Kidney epithelial cell (primary cell): ENCODE data around the gene AOPEP. TPM values are rescaled to one million over a fixed set of nuclear protein-coding genes. Genes with fewer than 3 reads are reported as not detected.

Experiments
- DNase-seq: peaks from one replicate; pipeline ENCODE4 v3.0.0-alpha.2; 2010; ENCODE audit warnings: low read depth
- H3K27me3 ChIP-seq: 2 replicates; pipeline ENCODE4 v1.6.0; 2011; ENCODE audit warnings: low read length; ENCODE audit not compliant: control insufficient read depth, insufficient read depth
- H3K36me3 ChIP-seq: 2 replicates; pipeline ENCODE4 v1.5.1; 2011; ENCODE audit warnings: low read length; ENCODE audit not compliant: control insufficient read depth, insufficient read depth
- H3K4me3 ChIP-seq: 2 replicates; pipeline ENCODE4 v1.5.1; 2011; ENCODE audit warnings: low read depth, mild to moderate bottlenecking, control low read depth, low read length
- total RNA-seq: library from RNA; depleted of rRNA; stranded (reverse); fragments of >200 nt; gene quantifications from 2 replicates; pipeline ENCODE4 v1.2.3, GENCODE V29; 2015
- TF ChIP-seq, protein P1 (sequence below): IDR thresholded peaks from 2 replicates; pipeline ENCODE4 v1.5.1; 2011; ENCODE audit warnings: mild to moderate bottlenecking, moderate library complexity, low read length, control low read depth, inconsistent platforms; ENCODE audit not compliant: insufficient read depth, poor library complexity, severe bottlenecking

The AOPEP gene
- total RNA-seq, 1 donor from 2014 or later: 17.4 TPM

DNA sequence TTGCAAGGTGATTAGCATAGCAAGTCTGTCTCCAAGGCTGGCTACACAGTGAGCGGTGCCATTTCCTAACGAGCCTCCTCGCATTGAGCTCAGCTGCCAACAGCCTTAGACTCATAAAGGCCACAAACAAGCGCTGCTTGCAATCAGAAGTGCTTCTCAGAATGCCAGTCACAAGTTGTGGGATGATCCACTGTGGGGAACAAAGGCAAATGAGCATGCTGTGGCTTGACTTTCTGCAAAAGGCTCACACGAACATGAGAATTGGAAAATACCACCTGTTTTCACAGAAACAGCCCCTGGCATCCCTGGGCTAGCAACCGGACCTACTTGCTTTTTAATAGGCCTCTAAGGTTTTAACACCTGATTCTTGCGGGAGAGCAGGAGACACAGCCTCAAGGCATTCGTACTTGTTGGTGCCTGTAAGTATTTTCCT lies 375.5 kb downstream of the AOPEP start:
- Histone ChIP-seq H3K27me3 (no peaks in the 10 kb centered on the region), H3K4me3 (no peak overlapping the region), H3K36me3 (no peaks in the 10 kb centered on the region)
- TF ChIP-seq, protein P1, sequence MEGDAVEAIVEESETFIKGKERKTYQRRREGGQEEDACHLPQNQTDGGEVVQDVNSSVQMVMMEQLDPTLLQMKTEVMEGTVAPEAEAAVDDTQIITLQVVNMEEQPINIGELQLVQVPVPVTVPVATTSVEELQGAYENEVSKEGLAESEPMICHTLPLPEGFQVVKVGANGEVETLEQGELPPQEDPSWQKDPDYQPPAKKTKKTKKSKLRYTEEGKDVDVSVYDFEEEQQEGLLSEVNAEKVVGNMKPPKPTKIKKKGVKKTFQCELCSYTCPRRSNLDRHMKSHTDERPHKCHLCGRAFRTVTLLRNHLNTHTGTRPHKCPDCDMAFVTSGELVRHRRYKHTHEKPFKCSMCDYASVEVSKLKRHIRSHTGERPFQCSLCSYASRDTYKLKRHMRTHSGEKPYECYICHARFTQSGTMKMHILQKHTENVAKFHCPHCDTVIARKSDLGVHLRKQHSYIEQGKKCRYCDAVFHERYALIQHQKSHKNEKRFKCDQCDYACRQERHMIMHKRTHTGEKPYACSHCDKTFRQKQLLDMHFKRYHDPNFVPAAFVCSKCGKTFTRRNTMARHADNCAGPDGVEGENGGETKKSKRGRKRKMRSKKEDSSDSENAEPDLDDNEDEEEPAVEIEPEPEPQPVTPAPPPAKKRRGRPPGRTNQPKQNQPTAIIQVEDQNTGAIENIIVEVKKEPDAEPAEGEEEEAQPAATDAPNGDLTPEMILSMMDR: no peak
- DNase-seq: no peak

- no peaks in the 10 kb centered on the region for H3K36me3 ChIP-seq
- no peaks in the 10 kb centered on the region for H3K27me3 ChIP-seq
- TF ChIP-seq, protein P1: no peak
- DNase-seq: no peak
- H3K4me3 ChIP-seq: no peak overlapping the region
These were observed 376.1 kb downstream of the AOPEP start for GRCh38 chr9:95102572-95102971.

DNA sequence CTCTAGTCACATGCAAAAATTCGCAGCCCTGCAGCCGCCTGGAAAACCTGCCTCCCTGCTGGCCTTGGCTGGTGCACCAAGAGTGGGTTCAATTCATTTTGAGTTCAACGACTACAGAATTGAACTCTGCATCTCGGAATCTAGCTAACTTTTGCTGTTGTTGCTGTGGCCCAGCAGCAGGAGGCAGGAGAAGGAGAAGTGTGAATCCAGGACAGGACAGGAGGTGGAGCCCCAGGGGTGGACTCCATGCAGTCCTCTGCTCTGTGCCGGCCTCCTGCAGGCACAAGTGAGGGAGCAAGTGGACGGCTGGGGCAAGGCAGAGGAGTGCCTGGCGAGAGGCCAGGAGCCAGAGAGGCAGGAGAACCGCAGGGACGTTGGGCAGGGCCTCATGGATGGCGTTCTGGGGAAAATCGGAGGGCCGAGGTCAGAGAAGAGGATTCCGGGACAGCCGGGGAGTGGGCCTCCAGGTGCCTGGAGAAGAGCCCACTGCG lies 376.8 kb downstream of the AOPEP start:
- no peaks in the 10 kb centered on the region for H3K36me3 ChIP-seq
- H3K27me3 ChIP-seq: no peaks in the 10 kb centered on the region
- TF ChIP-seq, protein P1: peak; percentile 12
- no peak for DNase-seq
- no peak overlapping the region for H3K4me3 ChIP-seq

DNA sequence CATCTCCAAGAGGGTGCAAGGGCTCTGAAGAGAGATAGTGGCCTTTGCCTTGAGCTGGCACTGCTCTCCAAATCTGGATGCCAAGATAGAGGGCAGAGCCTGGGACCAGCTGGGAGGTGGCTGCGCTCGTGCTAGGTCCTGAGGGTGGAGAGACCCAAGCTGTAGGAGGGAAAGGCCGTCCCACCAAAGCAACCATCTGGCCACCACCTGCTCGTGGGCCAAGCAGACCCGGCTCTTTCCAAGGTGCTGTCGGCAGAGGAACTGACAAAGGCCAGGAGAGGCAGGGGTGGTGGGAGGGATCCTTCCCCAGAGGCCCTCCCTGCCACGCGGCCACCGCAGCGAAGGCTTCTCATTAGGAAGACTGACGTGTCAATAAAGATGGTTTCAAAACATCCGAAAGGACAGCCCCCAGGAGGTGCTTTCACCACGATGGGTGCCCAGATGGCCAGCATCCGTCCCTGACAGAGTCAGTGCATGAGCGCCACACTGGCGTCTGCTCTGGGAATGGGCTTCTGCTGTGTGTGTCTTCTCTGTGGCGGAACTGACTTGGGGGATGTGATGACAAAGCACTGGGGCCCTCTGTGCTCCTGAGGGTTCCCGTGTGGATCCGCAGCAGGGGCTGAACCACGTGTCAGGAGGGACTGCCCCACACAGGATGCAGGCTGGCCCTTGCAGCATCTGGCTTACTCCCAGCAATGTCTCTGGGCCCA lies 377.5 kb downstream of the AOPEP start:
- Histone ChIP-seq H3K4me3 (no peak overlapping the region), H3K36me3 (no peaks in the 10 kb centered on the region), H3K27me3 (no peaks in the 10 kb centered on the region)
- no peak for DNase-seq
- TF ChIP-seq, protein P1: no peak

DNA sequence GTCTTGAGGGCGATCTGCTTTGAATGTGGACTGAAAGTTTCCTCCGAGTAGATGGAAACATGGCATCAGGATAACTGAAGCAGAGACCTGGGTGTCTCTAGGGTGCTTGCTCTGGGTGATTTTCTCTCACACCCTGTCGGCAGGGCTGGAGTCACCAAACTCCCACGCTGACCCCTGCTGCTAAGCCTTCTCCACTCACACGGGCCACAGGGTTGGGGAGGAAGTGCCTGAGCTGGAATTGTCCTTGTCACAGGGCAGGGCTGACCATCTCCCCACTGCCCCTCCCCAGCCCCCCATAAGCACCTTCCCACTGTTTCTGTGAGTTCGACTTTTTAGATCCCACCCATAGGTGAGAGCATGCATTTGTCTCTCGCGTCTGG lies 378.1 kb downstream of the AOPEP start:
- Histone ChIP-seq H3K27me3 (no peaks in the 10 kb centered on the region), H3K4me3 (no peak overlapping the region), H3K36me3 (no peaks in the 10 kb centered on the region)
- TF ChIP-seq, protein P1: no peak
- DNase-seq: no peak

DNA sequence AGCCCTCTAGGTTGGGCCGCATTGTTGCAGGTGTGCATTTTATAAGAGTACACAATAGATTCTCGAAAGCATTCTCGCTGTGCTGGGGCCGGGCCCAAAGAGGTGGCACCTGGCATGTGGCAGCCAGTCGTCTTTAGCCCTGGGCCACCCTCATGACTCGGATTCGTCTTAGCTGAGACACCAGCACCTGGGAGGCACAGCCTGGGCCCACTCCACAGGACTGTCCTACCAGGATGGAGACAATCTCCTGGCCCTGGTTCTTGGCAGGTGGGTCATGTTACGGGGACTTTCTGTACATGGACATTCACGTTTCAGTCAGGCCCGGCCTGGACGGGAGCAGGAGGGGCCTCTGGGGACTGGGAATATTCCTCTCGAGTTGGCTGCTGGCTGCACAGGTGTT lies 378.5 kb downstream of the AOPEP start:
- DNase-seq: no peak
- H3K36me3 ChIP-seq: no peaks in the 10 kb centered on the region
- TF ChIP-seq, protein P1: no peak
- no peak overlapping the region for H3K4me3 ChIP-seq
- H3K27me3 ChIP-seq: no peaks in the 10 kb centered on the region
